ENCODE measurements around the gene C20orf202.

C20orf202 gene

GRCh38 chr20:1207293-1207878, 4.1 kb downstream of the C20orf202 start:
- no peak overlapping the region for H3K27ac ChIP-seq
- TF ChIP-seq CTCF (conservative IDR thresholded peaks at IDR 0.05), result no peak

- peak; percentile 62 for TF ChIP-seq CTCF (conservative IDR thresholded peaks at IDR 0.05)
- no peak overlapping the region for H3K27ac ChIP-seq
Observed at GRCh38 chr20:1209447-1210387, 6.5 kb downstream of the C20orf202 start.

- no peak for TF ChIP-seq CTCF (conservative IDR thresholded peaks at IDR 0.05)
Observed at GRCh38 chr20:1210501-1210900, 7.2 kb downstream of the C20orf202 start.

GRCh38 chr20:1212023-1212422, 8.8 kb downstream of the C20orf202 start:
- no peak overlapping the region for H3K27ac ChIP-seq
- TF ChIP-seq CTCF (conservative IDR thresholded peaks at IDR 0.05), result no peak

More at GRCh38 chr20:1210501-1210900, 7.2 kb downstream of the C20orf202 start:
- H3K27ac ChIP-seq, result no peak overlapping the region

- peak; percentile 94 for TF ChIP-seq CTCF (conservative IDR thresholded peaks at IDR 0.05)
- no peak overlapping the region for H3K27ac ChIP-seq
Observed at GRCh38 chr20:1212607-1213396, 9.5 kb downstream of the C20orf202 start.

- no peak for TF ChIP-seq CTCF (conservative IDR thresholded peaks at IDR 0.05)
- no peak overlapping the region for H3K27ac ChIP-seq
Observed at GRCh38 chr20:1214838-1215261, 11.6 kb downstream of the C20orf202 start.

All from VCaP (cell line).